ENCODE data around the gene DGKI. TPM values are rescaled to one million over a fixed set of nuclear protein-coding genes. Genes with fewer than 3 reads are reported as not detected.

Gene DGKI
- total RNA-seq, 2 experiments from 2014 or later: 0.46 TPM; not detected in 1

DNA sequence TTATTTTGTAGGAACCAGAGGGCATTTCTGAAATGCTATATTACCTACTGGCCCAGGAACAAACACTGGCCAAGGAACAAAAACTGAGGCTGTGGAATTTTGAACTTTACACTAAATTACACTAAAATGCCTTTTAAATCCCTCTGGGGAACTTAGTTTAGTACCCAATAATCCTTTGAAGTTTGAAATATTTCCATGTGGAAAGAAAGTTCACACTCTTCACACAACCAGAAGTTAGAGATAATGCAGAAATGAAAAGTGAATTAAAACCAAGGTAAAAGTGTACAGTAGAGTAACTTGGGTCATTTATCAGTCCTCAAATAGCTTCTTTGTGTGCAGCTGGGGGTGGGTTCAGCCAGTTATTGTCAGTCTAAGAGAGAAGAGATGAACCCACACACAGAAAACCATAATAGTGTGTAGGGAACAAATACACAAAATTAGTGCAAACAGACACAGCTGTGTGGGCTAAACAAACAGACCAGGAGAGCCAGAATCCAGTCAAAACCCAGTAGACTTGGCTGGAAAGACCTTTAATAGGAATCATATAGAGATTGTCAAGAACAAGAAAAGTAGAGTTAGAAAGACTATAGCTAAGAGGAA lies 46.5 kb upstream of the DGKI start:
- H2AFZ ChIP-seq (ENCODE audit: low read length): no peak overlapping the region
- H3K4me2 ChIP-seq (ENCODE audit: low read length): no peak overlapping the region
- POLR2A ChIA-PET: interaction anchor here (0.6 to 0.7 kb wide), 2 partner anchors 31 to 114 kb away, joined by 3 read pairs; no protein-coding TSS in a partner anchor
- DNase-seq (ENCODE audit: low spot score): no peak
- H3K36me3 ChIP-seq (ENCODE audit: insufficient read depth, low read length): peaks cover 48% of the 10 kb centered on the region
- H4K20me1 ChIP-seq (ENCODE audit: insufficient read depth, low read length): no peaks in the 10 kb centered on the region
- no peaks in the 10 kb centered on the region for H3K9me3 ChIP-seq (ENCODE audit: low read length)
- H3K9me2 ChIP-seq (ENCODE audit: insufficient read depth, low read length): no peaks in the 10 kb centered on the region
- H3K79me2 ChIP-seq (ENCODE audit: insufficient read depth, low read depth, low read length): no peaks in the 10 kb centered on the region
- H3K4me1 ChIP-seq (ENCODE audit: insufficient read depth, low read length, poor library complexity, severe bottlenecking): no peaks in the 10 kb centered on the region
- H3K27ac ChIP-seq (ENCODE audit: low read depth, low read length, poor library complexity, severe bottlenecking): no peak overlapping the region
- intact Hi-C loops (cut with micrococcal nuclease; ENCODE audit: unreplicated experiment): no loop called here
- CTCF ChIA-PET (ENCODE audit: unreplicated experiment): no interaction called here
- TF ChIP-seq CTCF (conservative IDR thresholded peaks at IDR 0.05; ENCODE audit: low read length): no peak
- no peak for TF ChIP-seq EZH2phosphoT487 (IDR thresholded peaks at IDR 0.05; ENCODE audit: borderline replicate concordance, low read depth, low read length)
- no peak overlapping the region for H3K4me3 ChIP-seq (ENCODE audit: low read depth, low read length, poor library complexity, severe bottlenecking)
- no TSS peak for BruUV-seq (replicated peaks)

DNA sequence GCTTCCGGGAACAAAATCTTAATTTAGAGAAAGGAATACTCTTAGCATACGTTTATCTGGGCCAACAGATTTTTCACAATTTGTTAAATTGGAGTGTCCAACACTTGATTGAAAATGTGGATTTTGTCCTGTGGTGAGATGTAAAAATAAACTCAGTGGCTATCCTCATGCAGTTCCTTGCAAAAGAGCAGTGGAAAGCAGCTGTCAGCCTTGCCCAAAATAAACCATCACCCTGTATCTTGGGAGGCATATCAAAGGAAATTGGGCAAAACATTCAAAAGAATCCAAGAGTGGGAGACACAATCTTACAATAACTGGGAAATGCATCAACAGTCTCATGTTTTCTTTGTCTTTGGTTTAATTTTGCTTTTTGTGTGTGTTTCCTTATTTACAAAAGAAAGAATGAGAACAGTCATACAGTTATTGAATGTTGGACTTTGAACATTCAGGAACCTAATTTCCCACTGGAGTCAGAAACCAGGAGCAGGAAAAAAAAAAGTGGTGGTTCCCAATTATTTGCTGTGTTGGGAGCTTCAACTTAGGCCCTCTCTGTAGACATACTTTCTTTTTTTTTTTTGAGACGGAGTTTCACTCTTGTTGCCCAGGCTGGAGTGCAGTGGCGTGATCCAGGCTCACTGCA lies 44.4 kb upstream of the DGKI start:
- Histone ChIP-seq H3K9me2 (ENCODE audit: insufficient read depth, low read length) (no peaks in the 10 kb centered on the region), H3K79me2 (ENCODE audit: insufficient read depth, low read depth, low read length) (no peaks in the 10 kb centered on the region), H3K4me3 (ENCODE audit: low read depth, low read length, poor library complexity, severe bottlenecking) (no peak overlapping the region), H3K27ac (ENCODE audit: low read depth, low read length, poor library complexity, severe bottlenecking) (no peak overlapping the region), H2AFZ (ENCODE audit: low read length) (no peak overlapping the region), H3K36me3 (ENCODE audit: insufficient read depth, low read length) (peaks cover 36% of the 10 kb centered on the region), H3K4me1 (ENCODE audit: insufficient read depth, low read length, poor library complexity, severe bottlenecking) (no peaks in the 10 kb centered on the region), H3K4me2 (ENCODE audit: low read length) (no peak overlapping the region), H3K9me3 (ENCODE audit: low read length) (no peaks in the 10 kb centered on the region), H4K20me1 (ENCODE audit: insufficient read depth, low read length) (no peaks in the 10 kb centered on the region)
- CTCF ChIA-PET (ENCODE audit: unreplicated experiment): no interaction called here
- POLR2A ChIA-PET: no interaction called here
- TF ChIP-seq EZH2phosphoT487 (IDR thresholded peaks at IDR 0.05; ENCODE audit: borderline replicate concordance, low read depth, low read length) (no peak), CTCF (conservative IDR thresholded peaks at IDR 0.05; ENCODE audit: low read length) (no peak)
- intact Hi-C loops (cut with micrococcal nuclease; ENCODE audit: unreplicated experiment): no loop called here
- BruUV-seq (replicated peaks): no TSS peak
- no peak for DNase-seq (ENCODE audit: low spot score)

- H3K4me3 ChIP-seq (ENCODE audit: low read depth, low read length, poor library complexity, severe bottlenecking): no peak overlapping the region
- no peaks in the 10 kb centered on the region for H3K4me1 ChIP-seq (ENCODE audit: insufficient read depth, low read length, poor library complexity, severe bottlenecking)
- no peaks in the 10 kb centered on the region for H3K9me3 ChIP-seq (ENCODE audit: low read length)
- BruUV-seq (replicated peaks): no TSS peak
- TF ChIP-seq EZH2phosphoT487 (IDR thresholded peaks at IDR 0.05; ENCODE audit: borderline replicate concordance, low read depth, low read length) (no peak), CTCF (conservative IDR thresholded peaks at IDR 0.05; ENCODE audit: low read length) (no peak)
- H2AFZ ChIP-seq (ENCODE audit: low read length): no peak overlapping the region
- ChIA-PET POLR2A (no interaction called here), CTCF (ENCODE audit: unreplicated experiment) (no interaction called here)
- peaks cover 31% of the 10 kb centered on the region for H3K36me3 ChIP-seq (ENCODE audit: insufficient read depth, low read length)
- H4K20me1 ChIP-seq (ENCODE audit: insufficient read depth, low read length): no peaks in the 10 kb centered on the region
- no peaks in the 10 kb centered on the region for H3K79me2 ChIP-seq (ENCODE audit: insufficient read depth, low read depth, low read length)
- DNase-seq (ENCODE audit: low spot score): no peak
- H3K4me2 ChIP-seq (ENCODE audit: low read length): no peak overlapping the region
- no peaks in the 10 kb centered on the region for H3K9me2 ChIP-seq (ENCODE audit: insufficient read depth, low read length)
- intact Hi-C loops (cut with micrococcal nuclease; ENCODE audit: unreplicated experiment): no loop called here
- H3K27ac ChIP-seq (ENCODE audit: low read depth, low read length, poor library complexity, severe bottlenecking): no peak overlapping the region
These were observed 43.7 kb upstream of the DGKI start for GRCh38 chr7:137890449-137890921.
